A549 (cell line): Measurements from ENCODE around the gene GOLGA3. TPM values are rescaled to one million over a fixed set of nuclear protein-coding genes. Genes with fewer than 3 reads are reported as not detected.
A peak's percentile ranks its signal among the peaks of the same experiment; 100 is the strongest.
"Not testable (repeated sequence)": the region's sequence is repeated elsewhere in the genome, so short reads cannot be mapped to it uniquely, and the experiment has no call there.

Source experiments
- ATAC-seq, 2 experiments: fragments of 200-7000 bp in 1 of 2; fragments of >200 bp in 1 of 2; cut with Nextera tagmentation in 1 of 2; cut with Tn5 transposase in 1 of 2; 3 replicates each; pipeline versions ENCODE4 v1.8.0 to v1.9.1; 2018 to 2020; ENCODE audit warnings: mild to moderate bottlenecking in 1 of 2, moderate library complexity in 1 of 2
- CTCF ChIA-PET: fragments of 300-600 bp; sonication (Branson Sonifier 250); formaldehyde crosslinking; extraction: SDS; loops from one replicate; lab custom pipeline; 2021; ENCODE audit warnings: antibody characterized with exemption, inconsistent platforms; lab: Yijun Ruan, JAX
- POLR2A ChIA-PET: fragments of 350-600 bp; formaldehyde crosslinking; extraction: SDS; loops from one replicate; lab custom pipeline; 2021; ENCODE audit warnings: antibody characterized with exemption, inconsistent platforms; lab: Yijun Ruan, JAX
- DNase-seq, 2 experiments: peaks; one replicate each; pipeline versions ENCODE4 v3.0.0 to v3.0.0-alpha.2; 2011 to 2016; ENCODE audit warnings: low read depth in 1 of 2, low spot score in 1 of 2
- FAIRE-seq: peaks from 2 replicates; lab custom pipeline; 2011; peaks lifted over from hg19 to GRCh38; lab: Jason Lieb, UNC
- H3K27ac ChIP-seq, 2 experiments: fragments of >200 bp; sonication (Bioruptor Twin); formaldehyde crosslinking; 3 replicates each; pipeline ENCODE4 v1.5.1; 2016 to 2017
- H3K4me1 ChIP-seq: fragments of >200 bp; sonication (Bioruptor Twin); formaldehyde crosslinking; 3 replicates; pipeline ENCODE4 v1.6.1; 2016
- H3K4me2 ChIP-seq: fragments of >200 bp; sonication (Bioruptor Twin); formaldehyde crosslinking; 3 replicates; pipeline ENCODE4 v1.6.1; 2016
- H3K4me3 ChIP-seq: fragments of >200 bp; sonication (Bioruptor Twin); formaldehyde crosslinking; 3 replicates; pipeline ENCODE4 v1.5.1; 2016
- H3K9me3 ChIP-seq: fragments of >200 bp; sonication (Bioruptor Twin); formaldehyde crosslinking; 3 replicates; pipeline ENCODE4 v1.6.1; 2016
- BCL3 ChIP-seq: fragments of >200 bp; sonication (Bioruptor Twin); formaldehyde crosslinking; IDR thresholded peaks from 3 replicates; pipeline ENCODE4 v1.6.1; 2016
- CBX8 ChIP-seq: fragments of 200-600 bp; sonication (generic); IDR thresholded peaks from 2 replicates; pipeline ENCODE4 v1.6.1; 2016
- CHD2 ChIP-seq: fragments of 150-350 bp; IDR thresholded peaks from 2 replicates; pipeline ENCODE4 v1.6.1; 2014; ENCODE audit warnings: low read length; ENCODE audit not compliant: partially characterized antibody
- CHD4 ChIP-seq: fragments of 200-600 bp; sonication (generic); IDR thresholded peaks from 2 replicates; pipeline ENCODE4 v1.6.1; 2016; ENCODE audit warnings: antibody characterized with exemption, mild to moderate bottlenecking, borderline replicate concordance
- E2F6 ChIP-seq: IDR thresholded peaks from 2 replicates; pipeline ENCODE4 v1.6.1; 2012; ENCODE audit warnings: low read depth, borderline replicate concordance
- EHF ChIP-seq: fragments of 250-450 bp; sonication (Bioruptor Pico); IDR thresholded peaks from 2 replicates; pipeline ENCODE4 v1.5.0; 2020; ENCODE audit warnings: mild to moderate bottlenecking
- EHMT2 ChIP-seq: fragments of 200-600 bp; sonication (generic); IDR thresholded peaks from 2 replicates; pipeline ENCODE4 v1.6.1; 2016; ENCODE audit warnings: antibody characterized with exemption, low read depth, mild to moderate bottlenecking, moderate library complexity
- EP300 ChIP-seq, 2 experiments: fragments of >200 bp; sonication (Bioruptor Twin); formaldehyde crosslinking; IDR thresholded peaks; 2 replicates in 1 of 2; 3 replicates in 1 of 2; pipeline ENCODE4 v1.6.1; 2016 to 2017
- ESRRA ChIP-seq: fragments of 150-350 bp; IDR thresholded peaks from 2 replicates; pipeline ENCODE4 v1.6.1; 2014; ENCODE audit warnings: mild to moderate bottlenecking, low read length, borderline replicate concordance
- MAZ ChIP-seq: fragments of 150-350 bp; IDR thresholded peaks from 2 replicates; pipeline ENCODE4 v1.6.1; 2014; ENCODE audit warnings: antibody characterized with exemption, low read depth, low read length, borderline replicate concordance
- POLR2AphosphoS2 ChIP-seq: conservative IDR thresholded peaks from 2 replicates; pipeline ENCODE4 v1.6.1; 2012; ENCODE audit warnings: low read length, improper control_type of control experiment, inconsistent platforms
- RAD21 ChIP-seq, 2 experiments: fragments of >200 bp in 1 of 2; sonication (Bioruptor Twin) in 1 of 2; formaldehyde crosslinking in 1 of 2; IDR thresholded peaks in 1 of 2; conservative IDR thresholded peaks in 1 of 2; 2 replicates in 1 of 2; 3 replicates in 1 of 2; pipeline ENCODE4 v1.6.1; 2012 to 2018; ENCODE audit warnings: inconsistent platforms in 1 of 2
- SMC3 ChIP-seq: fragments of >200 bp; sonication (Bioruptor Twin); formaldehyde crosslinking; IDR thresholded peaks from 3 replicates; pipeline ENCODE4 v1.6.1; 2018; ENCODE audit warnings: inconsistent platforms
- SREBF2 ChIP-seq: fragments of 450-650 bp; IDR thresholded peaks from 2 replicates; pipeline ENCODE4 v1.6.1; 2014; ENCODE audit warnings: mild to moderate bottlenecking, moderate library complexity
- TP53 ChIP-seq: fragments of 250-450 bp; sonication (Bioruptor Pico); IDR thresholded peaks from 2 replicates; pipeline ENCODE4 v1.5.0; 2021; ENCODE audit warnings: mild to moderate bottlenecking, moderate library complexity
- WGBS: methylation state at CpG from one replicate; pipeline ENCODE4 v1.1.6; 2017; ENCODE audit errors: missing lambda C conversion rate; 5-methylcytosine and 5-hydroxymethylcytosine counted together
- polyA plus RNA-seq, 4 experiments: library from polyadenylated mRNA; depleted of rRNA in 3 of 4; stranded (reverse); fragments of >200 nt; fragmentation: RNase III in 1 of 4; extraction: RNeasy Plus Mini Kit Qiagen cat#74134 plus additional on column Dnase treatment in 1 of 4; gene quantifications; 2 replicates in 3 of 4; 3 replicates in 1 of 4; pipeline ENCODE4 v1.2.3, GENCODE V29; 2011 to 2017
- TF ChIP-seq, protein P1 (sequence below): IDR thresholded peaks from 2 replicates; pipeline ENCODE4 v1.6.1; 2012
- TF ChIP-seq, protein P2 (sequence below): fragments of 450-650 bp; IDR thresholded peaks from 2 replicates; pipeline ENCODE4 v1.6.1; 2014; ENCODE audit warnings: antibody characterized with exemption

The GOLGA3 gene
- polyA plus RNA-seq, 2 of the 4 experiments (the other 2 are of a cell fraction): 23.0 to 25.5 TPM

DNA sequence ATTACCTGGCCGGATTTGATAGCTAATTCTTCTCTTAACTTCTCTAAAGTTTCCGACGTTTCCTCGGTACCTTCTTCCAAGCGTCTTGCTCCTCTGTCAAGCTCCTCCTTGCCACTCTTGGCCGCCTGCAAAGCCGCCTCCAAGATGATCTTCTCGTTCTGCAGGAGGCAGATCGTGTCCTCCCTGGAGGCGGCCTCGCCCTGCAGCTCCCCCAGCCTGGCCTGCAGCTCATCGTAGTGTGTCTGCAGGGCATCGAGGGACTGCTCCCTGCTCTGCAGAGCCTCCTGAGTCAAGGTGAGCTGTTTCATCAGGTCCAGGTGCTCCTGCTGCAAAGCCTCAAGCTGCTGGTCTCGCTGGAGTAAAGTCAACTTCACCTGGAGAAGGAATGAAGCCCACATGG, 32.8 kb downstream of the GOLGA3 start:
- CTCF ChIA-PET: interaction anchor here (0.7 to 1.3 kb wide), 3 partner anchors 8 to 382 kb away, joined by 3 to 6 read pairs (median 3); no protein-coding TSS in a partner anchor
- no peak overlapping the region for H3K4me2 ChIP-seq
- no peaks in the 10 kb centered on the region for H3K9me3 ChIP-seq
- DNase-seq (no peak), ATAC-seq (no peak)
- TF ChIP-seq EHMT2 (no peak), E2F6 (no peak), EP300 (IDR thresholded peaks at IDR 0.05) (no peak), BCL3 (no peak), POLR2AphosphoS2 (no peak), CHD2 (no peak), EHF (CRISPR knock-in tag) (no peak), SMC3 (no peak), ESRRA (no peak), SREBF2 (no peak), TP53 (CRISPR knock-in tag) (no peak), CBX8 (no peak)
- TF ChIP-seq, protein P1, sequence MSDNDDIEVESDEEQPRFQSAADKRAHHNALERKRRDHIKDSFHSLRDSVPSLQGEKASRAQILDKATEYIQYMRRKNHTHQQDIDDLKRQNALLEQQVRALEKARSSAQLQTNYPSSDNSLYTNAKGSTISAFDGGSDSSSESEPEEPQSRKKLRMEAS: no peak
- TF ChIP-seq, protein P2, sequence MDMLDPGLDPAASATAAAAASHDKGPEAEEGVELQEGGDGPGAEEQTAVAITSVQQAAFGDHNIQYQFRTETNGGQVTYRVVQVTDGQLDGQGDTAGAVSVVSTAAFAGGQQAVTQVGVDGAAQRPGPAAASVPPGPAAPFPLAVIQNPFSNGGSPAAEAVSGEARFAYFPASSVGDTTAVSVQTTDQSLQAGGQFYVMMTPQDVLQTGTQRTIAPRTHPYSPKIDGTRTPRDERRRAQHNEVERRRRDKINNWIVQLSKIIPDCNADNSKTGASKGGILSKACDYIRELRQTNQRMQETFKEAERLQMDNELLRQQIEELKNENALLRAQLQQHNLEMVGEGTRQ: no peak
- TF ChIP-seq, all 56 proteins: peak for 0
- H3K4me3 ChIP-seq: no peak overlapping the region
- POLR2A ChIA-PET: no interaction called here
- no peaks in the 10 kb centered on the region for H3K4me1 ChIP-seq
- FAIRE-seq: no peak
- WGBS: 92% methylated on average over 13 of the region's 14 CpGs
- no peak overlapping the region for H3K27ac ChIP-seq

DNA sequence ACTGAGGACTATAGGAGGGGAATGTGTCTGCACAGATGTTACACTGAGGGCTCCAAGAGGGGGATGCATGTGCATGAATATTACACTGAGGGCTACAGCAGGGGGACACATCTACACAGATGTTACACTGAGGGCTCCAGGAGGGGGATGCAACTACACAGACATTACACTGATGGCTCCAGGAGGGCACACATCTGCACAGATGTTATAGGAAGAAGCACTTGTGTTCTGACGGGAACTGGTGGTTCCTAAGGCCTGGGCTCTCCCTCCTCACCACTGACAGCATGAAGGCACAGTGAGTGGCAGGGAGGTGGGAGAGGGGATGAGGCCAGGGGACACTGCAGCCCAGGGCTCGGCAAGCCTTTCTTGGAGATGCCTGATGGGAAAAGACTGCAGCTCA, 36.7 kb downstream of the GOLGA3 start:
- H3K27ac ChIP-seq, DNase-seq, H3K4me3 ChIP-seq, H3K4me1 ChIP-seq, H3K4me2 ChIP-seq, POLR2A ChIA-PET, FAIRE-seq, CTCF ChIA-PET, H3K9me3 ChIP-seq: not testable (repeated sequence)
- WGBS: 93% methylated on average over 2 of the region's 2 CpGs
- ATAC-seq: peak in 1 of 2 experiments; percentile 5; a peak in 1 of 6 replicates

DNA sequence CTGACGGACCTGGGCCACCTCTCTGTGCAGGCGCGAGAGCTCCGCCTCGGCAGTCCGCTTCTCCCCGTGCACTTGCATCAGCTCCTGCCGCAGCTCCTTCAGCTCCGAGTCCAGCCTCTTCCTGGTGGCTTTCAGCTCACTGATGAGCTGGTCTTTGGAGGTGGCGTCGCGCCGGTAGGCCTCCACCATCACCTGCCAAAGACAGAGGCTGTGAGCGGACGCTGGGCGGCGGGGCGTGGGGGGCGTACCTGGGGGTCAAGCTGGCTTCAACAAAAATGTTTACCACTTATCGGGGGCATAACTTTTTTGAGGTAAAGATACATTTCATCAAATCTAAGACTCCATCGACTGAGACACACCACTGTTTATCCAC, 39.6 kb downstream of the GOLGA3 start:
- H3K4me2 ChIP-seq: no peak overlapping the region
- no peaks in the 10 kb centered on the region for H3K9me3 ChIP-seq
- DNase-seq (no peak), FAIRE-seq (no peak), ATAC-seq (no peak; a peak in 1 of 6 replicates)
- H3K27ac ChIP-seq: no peak overlapping the region
- no peaks in the 10 kb centered on the region for H3K4me1 ChIP-seq
- no peak overlapping the region for H3K4me3 ChIP-seq
- ChIA-PET CTCF (interaction anchor here (1.0 to 1.6 kb wide), 4 partner anchors 12 to 22 kb away, joined by 3 to 4 read pairs (median 4); no protein-coding TSS in a partner anchor), POLR2A (no interaction called here)
- 88% methylated on average over 21 of the region's 21 CpGs for WGBS
- TF ChIP-seq MAZ: no peak
- no peak for TF ChIP-seq CHD4
- no peak for TF ChIP-seq EHMT2
- TF ChIP-seq TP53 (CRISPR knock-in tag): no peak
- TF ChIP-seq RAD21 (conservative IDR thresholded peaks at IDR 0.05 in 1 of 2, IDR thresholded peaks at IDR 0.05 in 1 of 2): no peak
- TF ChIP-seq, all 56 proteins: peak for 0
